C4-2B (cell line): ENCODE data around the gene AFF1.

ENCODE experiments used
- ZFX ChIP-seq: fragments of 450-650 bp; IDR thresholded peaks from 2 replicates; pipeline ENCODE4 v1.6.1; 2017
- TF ChIP-seq, protein P1 (sequence below): fragments of 450-650 bp; conservative IDR thresholded peaks from 2 replicates; pipeline ENCODE4 v1.5.1; 2017; ENCODE audit warnings: mild to moderate bottlenecking

GRCh38 chr4:87042221-87042620 lies 107.4 kb downstream of the AFF1 start:
- TF ChIP-seq, protein P1, sequence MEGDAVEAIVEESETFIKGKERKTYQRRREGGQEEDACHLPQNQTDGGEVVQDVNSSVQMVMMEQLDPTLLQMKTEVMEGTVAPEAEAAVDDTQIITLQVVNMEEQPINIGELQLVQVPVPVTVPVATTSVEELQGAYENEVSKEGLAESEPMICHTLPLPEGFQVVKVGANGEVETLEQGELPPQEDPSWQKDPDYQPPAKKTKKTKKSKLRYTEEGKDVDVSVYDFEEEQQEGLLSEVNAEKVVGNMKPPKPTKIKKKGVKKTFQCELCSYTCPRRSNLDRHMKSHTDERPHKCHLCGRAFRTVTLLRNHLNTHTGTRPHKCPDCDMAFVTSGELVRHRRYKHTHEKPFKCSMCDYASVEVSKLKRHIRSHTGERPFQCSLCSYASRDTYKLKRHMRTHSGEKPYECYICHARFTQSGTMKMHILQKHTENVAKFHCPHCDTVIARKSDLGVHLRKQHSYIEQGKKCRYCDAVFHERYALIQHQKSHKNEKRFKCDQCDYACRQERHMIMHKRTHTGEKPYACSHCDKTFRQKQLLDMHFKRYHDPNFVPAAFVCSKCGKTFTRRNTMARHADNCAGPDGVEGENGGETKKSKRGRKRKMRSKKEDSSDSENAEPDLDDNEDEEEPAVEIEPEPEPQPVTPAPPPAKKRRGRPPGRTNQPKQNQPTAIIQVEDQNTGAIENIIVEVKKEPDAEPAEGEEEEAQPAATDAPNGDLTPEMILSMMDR: no peak
- TF ChIP-seq ZFX: no peak
